HG03457 (cell line): Measurements from ENCODE around the gene RNF114.

Source experiments
- ATAC-seq: cut with Tn5 transposase; IDR thresholded peaks from one replicate; pipeline ENCODE4 v1.9.1; 2021; ENCODE audit warnings: moderate number of reproducible peaks; ENCODE audit not compliant: unreplicated experiment

Gene RNF114

GRCh38 chr20:49901588-49901987, 34.6 kb upstream of the RNF114 start:
- ATAC-seq, result no peak

- no peak for ATAC-seq
Measured at GRCh38 chr20:49904440-49905214, 31.6 kb upstream of the RNF114 start.

- no peak for ATAC-seq
Measured at GRCh38 chr20:49905415-49906091, 30.6 kb upstream of the RNF114 start.

GRCh38 chr20:49906101-49906604, 30.0 kb upstream of the RNF114 start:
- no peak for ATAC-seq

- no peak for ATAC-seq
Measured at GRCh38 chr20:49906615-49907154, 29.5 kb upstream of the RNF114 start.

- ATAC-seq, result no peak
Measured at GRCh38 chr20:49907405-49908257, 28.6 kb upstream of the RNF114 start.

DNA sequence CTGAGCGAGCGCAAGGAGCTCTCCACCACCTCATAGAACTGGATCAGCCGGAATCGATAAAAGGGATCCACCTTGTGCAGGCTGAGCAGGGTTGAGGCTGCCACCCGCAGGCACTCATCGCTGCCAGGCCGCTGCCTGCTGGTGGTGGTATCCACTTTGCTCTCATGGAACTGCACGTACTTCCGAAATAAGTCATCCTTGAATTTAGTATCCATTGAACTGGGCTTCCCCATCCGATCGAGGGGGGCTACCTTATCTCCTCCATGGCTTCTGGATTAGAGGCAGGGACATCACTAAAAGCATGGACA, 28.0 kb upstream of the RNF114 start:
- no peak for ATAC-seq

DNA sequence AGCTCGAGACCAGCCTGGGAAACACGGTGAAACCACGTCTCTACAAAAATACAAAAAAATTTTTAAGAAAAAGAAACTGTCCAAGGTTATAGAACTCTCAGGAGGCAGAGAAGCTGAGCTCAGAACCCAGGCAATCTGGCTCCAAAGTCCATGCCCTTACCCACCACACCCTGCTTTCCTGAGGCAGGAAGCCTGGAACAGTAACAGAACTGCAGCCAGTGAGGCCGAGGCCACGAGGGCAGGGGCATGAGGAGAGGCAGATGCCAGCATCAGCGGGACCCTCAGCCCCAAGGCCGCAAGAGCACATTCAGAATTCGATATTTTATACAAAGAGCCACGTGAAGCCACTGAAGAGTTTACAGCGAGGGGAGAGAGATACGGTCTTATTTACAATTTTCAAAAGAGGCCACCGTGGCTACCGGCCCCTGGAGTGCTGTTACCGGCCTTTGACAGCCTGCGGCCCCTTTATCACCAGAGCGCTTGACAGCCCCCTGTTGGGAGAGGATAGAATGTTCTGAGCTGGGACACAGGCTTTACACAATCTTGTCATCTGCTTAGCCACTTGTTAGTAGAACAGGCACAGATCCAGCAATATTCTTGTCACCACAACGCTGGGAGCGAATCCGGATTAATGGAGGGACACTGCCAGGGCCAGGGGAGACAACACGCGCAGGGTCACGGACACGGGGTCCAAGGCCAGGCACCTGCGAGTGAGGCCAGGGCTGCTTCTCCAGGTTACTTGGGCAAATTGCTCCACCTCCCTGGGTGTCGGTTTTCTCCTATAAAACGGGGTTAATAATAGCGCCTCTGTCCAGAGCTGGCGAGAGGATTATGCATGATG, 26.5 kb upstream of the RNF114 start:
- no peak for ATAC-seq

GRCh38 chr20:49910340-49910706, 25.9 kb upstream of the RNF114 start:
- ATAC-seq, result no peak

GRCh38 chr20:49913399-49914047, 22.7 kb upstream of the RNF114 start:
- ATAC-seq, result no peak

DNA sequence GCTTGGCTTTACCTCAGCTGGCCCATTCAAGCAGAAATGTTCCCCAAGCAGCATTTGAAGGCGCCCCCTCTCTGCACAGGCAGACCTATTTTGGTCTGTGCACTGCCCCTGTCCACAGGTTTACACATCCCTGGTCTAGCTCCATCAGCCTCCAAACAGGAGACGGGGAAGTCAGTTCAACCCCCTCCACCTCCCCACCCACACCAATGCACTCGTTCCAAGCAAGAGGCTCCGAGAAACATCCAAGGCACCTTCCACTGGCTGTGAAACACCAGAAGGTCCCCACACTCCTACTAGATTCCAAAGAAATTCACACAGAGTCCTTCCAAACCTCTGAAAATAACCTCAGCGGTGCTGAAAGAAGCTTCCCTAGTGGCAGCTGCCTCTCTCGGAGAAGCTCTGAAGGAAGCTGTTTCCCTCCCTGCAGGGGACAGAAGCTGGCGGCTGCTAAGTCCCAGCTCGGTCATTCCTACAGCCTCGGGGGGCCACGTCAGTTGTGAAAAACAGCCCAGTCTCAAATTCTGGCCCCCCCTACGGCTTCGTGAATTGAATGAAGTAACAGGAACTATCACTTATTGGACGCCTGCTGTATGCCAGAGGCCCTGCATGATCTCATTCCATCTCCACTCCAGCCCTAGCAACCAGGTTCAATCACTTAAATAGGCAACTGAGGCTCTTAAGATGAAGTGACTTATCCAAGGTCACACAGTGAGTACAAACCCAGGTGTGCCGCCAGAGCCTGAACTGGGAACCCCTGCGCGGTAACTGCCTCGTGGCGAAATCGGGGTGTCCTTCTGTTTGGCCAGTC, 21.7 kb upstream of the RNF114 start:
- ATAC-seq, result no peak

DNA sequence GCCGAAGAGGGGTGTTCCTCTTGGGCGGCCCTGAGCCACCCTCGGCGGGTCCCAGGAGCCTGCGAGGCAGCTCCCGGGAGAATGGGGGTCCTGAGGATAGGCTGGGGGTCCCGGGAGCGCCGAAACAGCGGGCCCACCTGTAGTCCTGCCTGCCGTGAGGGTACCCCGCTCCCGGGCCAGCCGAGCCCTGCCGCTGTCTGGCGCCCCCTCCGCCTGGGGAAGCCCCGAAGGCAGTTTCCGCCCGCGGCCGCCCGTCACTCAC, 21.1 kb upstream of the RNF114 start:
- ATAC-seq, result no peak

DNA sequence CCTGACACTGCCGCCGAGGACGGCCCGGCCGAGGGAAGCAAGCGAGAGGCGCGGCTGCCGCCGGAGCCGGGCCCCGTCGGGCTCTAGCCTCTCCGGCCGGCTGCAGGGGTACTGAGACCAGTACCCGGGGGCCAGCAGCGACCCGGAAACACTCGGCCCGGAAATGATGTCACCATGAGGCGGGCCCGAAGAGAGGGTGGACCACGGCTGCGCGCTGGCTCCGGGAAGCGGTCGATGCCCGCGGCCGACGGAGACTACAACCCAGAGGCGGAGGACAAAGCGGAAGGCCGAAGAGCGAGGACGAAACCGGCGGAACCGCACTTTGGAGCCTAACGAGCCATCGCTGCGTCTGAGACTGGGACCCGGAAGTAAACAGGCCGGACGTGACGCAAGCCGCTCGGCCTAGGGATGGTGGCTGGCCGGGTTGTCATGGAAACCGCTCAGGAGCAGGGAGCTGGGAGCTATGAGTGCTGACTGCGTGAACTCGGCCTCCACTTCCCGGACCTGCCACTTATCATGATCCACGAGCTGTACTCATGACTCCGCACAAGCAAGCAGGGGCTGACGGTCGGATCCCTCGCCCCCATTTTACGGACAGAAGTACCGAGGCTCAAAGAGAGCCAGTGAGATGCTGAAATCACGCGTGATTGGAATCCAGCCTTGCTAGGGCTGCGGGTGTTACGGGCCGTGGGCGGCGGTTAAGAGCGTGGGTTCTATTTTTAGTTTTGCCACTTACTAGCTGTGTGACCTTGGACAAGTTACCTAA, 20.6 kb upstream of the RNF114 start, which contains the start of gene SPATA2:
Gene SPATA2, minus strand, starts transcription at position 150 of the 766 bp plus-strand sequence. CDS start 7,039 bp downstream, outside the sequence.
- ATAC-seq, result peak; percentile 78

- no peak for ATAC-seq
Measured at GRCh38 chr20:49916146-49917002, 19.8 kb upstream of the RNF114 start.

DNA sequence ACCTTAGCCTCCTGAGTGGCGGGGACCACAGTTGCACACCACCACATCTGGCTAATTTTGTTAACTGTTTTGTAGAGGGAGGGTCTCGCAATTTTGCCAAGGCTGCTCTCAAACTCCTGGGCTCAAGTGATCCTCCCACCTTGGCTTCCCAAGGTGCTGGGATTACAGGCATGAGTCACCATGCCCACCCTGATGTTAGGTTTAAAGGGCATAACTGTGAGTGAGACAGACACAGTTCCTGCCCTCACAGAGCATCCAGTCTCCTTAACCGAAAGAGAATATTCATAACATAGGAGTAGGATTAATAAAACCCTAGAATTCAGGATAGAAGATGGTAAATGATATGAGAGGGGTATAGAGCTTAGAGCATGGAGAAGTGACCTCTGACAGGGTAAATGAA, 17.8 kb upstream of the RNF114 start:
- no peak for ATAC-seq

GRCh38 chr20:49919009-49919408, 17.2 kb upstream of the RNF114 start:
- ATAC-seq, result no peak

DNA sequence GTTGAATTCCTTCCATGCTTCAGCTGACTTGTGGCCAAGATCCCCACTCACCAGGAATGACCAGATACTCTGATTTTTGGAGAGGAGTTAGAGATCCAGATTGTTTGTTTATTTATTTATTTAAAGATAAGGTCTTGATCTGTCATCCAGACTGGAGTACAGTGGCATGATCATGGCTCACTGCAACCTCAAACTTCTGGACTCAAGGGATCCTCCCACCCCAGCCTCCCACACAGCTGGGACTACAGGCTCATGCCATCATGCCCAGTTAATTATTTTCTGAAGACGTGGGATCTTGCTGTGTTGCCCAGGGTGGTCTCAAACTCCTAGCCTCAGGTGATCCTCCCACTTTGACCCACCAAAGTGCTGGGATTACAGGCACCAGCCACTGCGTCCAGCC, 16.7 kb upstream of the RNF114 start:
- ATAC-seq, result no peak

GRCh38 chr20:49924247-49924646, 11.9 kb upstream of the RNF114 start:
- ATAC-seq, result no peak
